DOHH2 (cell line): Measurements from ENCODE around the gene PVRIG.
"Not testable (repeated sequence)": the region's sequence is repeated elsewhere in the genome, so short reads cannot be mapped to it uniquely, and the experiment has no call there.

Experiments used
- H3F3A ChIP-seq: fragments of 200-600 bp; sonication (generic), shearing (Covaris generic); 2 replicates; pipeline ENCODE4 v1.6.0; 2016; ENCODE audit warnings: antibody characterized with exemption, mild to moderate bottlenecking; ENCODE audit not compliant: control insufficient read depth, insufficient read depth
- H3K27ac ChIP-seq: fragments of 200-600 bp; sonication (generic); 2 replicates; pipeline ENCODE4 v1.5.1; 2014; ENCODE audit warnings: low read depth, mild to moderate bottlenecking, low read length, moderate library complexity
- H3K27me3 ChIP-seq: fragments of 200-600 bp; sonication (generic); 2 replicates; pipeline ENCODE4 v1.6.1; 2014; ENCODE audit warnings: mild to moderate bottlenecking, low read length, mixed read lengths; ENCODE audit not compliant: control insufficient read depth
- H3K36me3 ChIP-seq: fragments of 200-600 bp; sonication (generic); 2 replicates; pipeline ENCODE4 v1.6.1; 2014; ENCODE audit warnings: mild to moderate bottlenecking, low read length, moderate library complexity, mixed read lengths; ENCODE audit not compliant: control insufficient read depth
- H3K4me1 ChIP-seq: fragments of 200-600 bp; sonication (generic); 2 replicates; pipeline ENCODE4 v1.6.1; 2014; ENCODE audit warnings: mild to moderate bottlenecking, low read length, mixed read lengths; ENCODE audit not compliant: control insufficient read depth
- H3K4me2 ChIP-seq: fragments of 200-600 bp; sonication (generic); 2 replicates; pipeline ENCODE4 v1.6.0; 2014; ENCODE audit warnings: mild to moderate bottlenecking, low read length, moderate library complexity
- H3K4me3 ChIP-seq: fragments of 200-600 bp; sonication (generic); 2 replicates; pipeline ENCODE4 v1.5.1; 2014; ENCODE audit warnings: mild to moderate bottlenecking, low read length, mixed read lengths
- H3K79me2 ChIP-seq: fragments of 200-600 bp; sonication (generic); 2 replicates; pipeline ENCODE4 v1.6.1; 2014; ENCODE audit warnings: mild to moderate bottlenecking, low read length, mixed read lengths; ENCODE audit not compliant: control insufficient read depth
- H3K9me2 ChIP-seq: fragments of 200-600 bp; sonication (generic); replicated peaks from 2 replicates; pipeline ENCODE4 v1.6.1; 2014; ENCODE audit warnings: mild to moderate bottlenecking, low read length, mixed read lengths; ENCODE audit not compliant: control insufficient read depth
- H3K9me3 ChIP-seq: fragments of 200-600 bp; sonication (generic); 2 replicates; pipeline ENCODE4 v1.6.1; 2014; ENCODE audit warnings: antibody characterized with exemption, low read length, mixed read lengths; ENCODE audit not compliant: control insufficient read depth, insufficient read depth
- H4K20me1 ChIP-seq: fragments of 200-600 bp; sonication (generic); 2 replicates; pipeline ENCODE4 v1.6.0; 2014; ENCODE audit warnings: low read depth, mild to moderate bottlenecking, antibody characterized with exemption, low read length, moderate library complexity; ENCODE audit not compliant: control insufficient read depth, insufficient read depth
- EZH2phosphoT487 ChIP-seq: fragments of 200-600 bp; sonication (generic); IDR thresholded peaks from 2 replicates; pipeline ENCODE4 v1.6.1; 2017; ENCODE audit warnings: borderline replicate concordance, mild to moderate bottlenecking, antibody characterized with exemption, low read length, moderate library complexity, mixed read lengths

Gene PVRIG

GRCh38 chr7:100222445-100223132 lies 2.8 kb downstream of the PVRIG start:
- Histone ChIP-seq H3K27me3 (no peaks in the 10 kb centered on the region), H3K36me3 (peaks cover 78% of the 10 kb centered on the region)

GRCh38 chr7:100223376-100223927 lies 3.7 kb downstream of the PVRIG start:
- peaks cover 87% of the 10 kb centered on the region for H3K4me1 ChIP-seq
- H3K9me2 ChIP-seq, H3K9me3 ChIP-seq, H4K20me1 ChIP-seq, H3K27me3 ChIP-seq: not testable (repeated sequence)
- peaks cover 58% of the 10 kb centered on the region for H3K79me2 ChIP-seq
- H3F3A ChIP-seq = peaks cover 59% of the 10 kb centered on the region
- peak overlapping the region; percentile 96 for H3K27ac ChIP-seq
- peak overlapping the region; percentile 91 for H3K4me2 ChIP-seq
- H3K36me3 ChIP-seq = peaks cover 76% of the 10 kb centered on the region
- H3K4me3 ChIP-seq = peak overlapping the region; percentile 82

More at GRCh38 chr7:100222445-100223132, 2.8 kb downstream of the PVRIG start:
- Histone ChIP-seq H3K9me3 (no peaks in the 10 kb centered on the region), H3K27ac (peak overlapping the region; percentile 96), H3F3A (peaks cover 51% of the 10 kb centered on the region), H3K4me3 (peak overlapping the region; percentile 82), H4K20me1 (peaks cover 7% of the 10 kb centered on the region), H3K9me2 (no peaks in the 10 kb centered on the region), H3K4me1 (peaks cover 81% of the 10 kb centered on the region), H3K79me2 (peaks cover 60% of the 10 kb centered on the region), H3K4me2 (peak overlapping the region; percentile 91)
- TF ChIP-seq EZH2phosphoT487 = no peak

- Histone ChIP-seq H3F3A (peaks cover 64% of the 10 kb centered on the region), H3K4me3 (0 out of 2 replicates have a peak overlapping the region, but pooled peaks have one; percentile 8), H3K27ac (peak overlapping the region; percentile 54), H3K36me3 (peaks cover 63% of the 10 kb centered on the region), H3K4me1 (peaks cover 91% of the 10 kb centered on the region), H3K4me2 (peak overlapping the region; percentile 91), H3K79me2 (peaks cover 44% of the 10 kb centered on the region)
- not testable (repeated sequence) for H3K27me3 ChIP-seq, H3K9me2 ChIP-seq, H3K9me3 ChIP-seq, H4K20me1 ChIP-seq
Observed at GRCh38 chr7:100224891-100225290, 5.1 kb downstream of the PVRIG start.

- not testable (repeated sequence) for H3K79me2 ChIP-seq, H4K20me1 ChIP-seq, H3K9me2 ChIP-seq, H3K27ac ChIP-seq, H3K4me3 ChIP-seq, H3K36me3 ChIP-seq, H3K4me2 ChIP-seq, H3K27me3 ChIP-seq
- Histone ChIP-seq H3K9me3 (peaks cover 13% of the 10 kb centered on the region), H3K4me1 (peaks cover 16% of the 10 kb centered on the region), H3F3A (peaks cover 21% of the 10 kb centered on the region)
Observed at GRCh38 chr7:100234660-100235317, 15.0 kb downstream of the PVRIG start.

- H3K27me3 ChIP-seq, H3F3A ChIP-seq, H4K20me1 ChIP-seq, H3K4me3 ChIP-seq, H3K9me3 ChIP-seq, H3K27ac ChIP-seq, H3K36me3 ChIP-seq, H3K79me2 ChIP-seq, H3K4me1 ChIP-seq, H3K4me2 ChIP-seq, H3K9me2 ChIP-seq: not testable (repeated sequence)
Observed at GRCh38 chr7:100239975-100240374, 20.2 kb downstream of the PVRIG start.

- not testable (repeated sequence) for H3K4me1 ChIP-seq, H3F3A ChIP-seq, H3K4me3 ChIP-seq, H3K27ac ChIP-seq, H3K9me3 ChIP-seq, H3K36me3 ChIP-seq, H3K9me2 ChIP-seq, H3K27me3 ChIP-seq, H3K4me2 ChIP-seq, H4K20me1 ChIP-seq, H3K79me2 ChIP-seq
Observed at GRCh38 chr7:100243385-100243784, 23.6 kb downstream of the PVRIG start.

- not testable (repeated sequence) for H3K79me2 ChIP-seq, H3K27ac ChIP-seq, H3F3A ChIP-seq, H3K9me3 ChIP-seq, H3K27me3 ChIP-seq, H3K36me3 ChIP-seq, H3K4me1 ChIP-seq, H4K20me1 ChIP-seq, H3K4me3 ChIP-seq, H3K9me2 ChIP-seq, H3K4me2 ChIP-seq
Observed at GRCh38 chr7:100244988-100245605, 25.3 kb downstream of the PVRIG start.
